Measurements from ENCODE around the gene UROC1. TPM values are rescaled to one million over a fixed set of nuclear protein-coding genes. Genes with fewer than 3 reads are reported as not detected.

Gene UROC1
- total RNA-seq, 1 experiment from 2014 or later: not detected

GRCh38 chr3:126473292-126474168 is 44.0 kb downstream of the UROC1 start:
- H3K4me3 ChIP-seq (replicated peaks in 1 of 2; ENCODE audit: low read depth in 1 of 2, low read length in 2 of 2): no peak overlapping the region
- H3K4me2 ChIP-seq (ENCODE audit: low read length): peak overlapping the region; percentile 95; the same call in 1 of the 2 replicates
- H3K36me3 ChIP-seq (ENCODE audit: control insufficient read depth in 1 of 2, insufficient read depth in 2 of 2, low read length in 2 of 2): peaks cover 27 to 33% of the 10 kb centered on the region in 2 experiments
- RAD21 ChIA-PET (ENCODE audit: low non-redundant PET in 1 of 2, low total read pairs in 2 of 2, uncharacterized antibody in 2 of 2, unreplicated experiment in 2 of 2): no interaction called here
- H3K27me3 ChIP-seq (ENCODE audit: insufficient read depth, low read length): no peaks in the 10 kb centered on the region
- TF ChIP-seq YY1 (IDR thresholded peaks at IDR 0.05; ENCODE audit: extremely low read depth, insufficient replicate concordance, low read depth, low read length): no peak
- TF ChIP-seq RAD21 (IDR thresholded peaks at IDR 0.05; ENCODE audit: low read depth): no peak
- TF ChIP-seq SP1 (IDR thresholded peaks at IDR 0.05; ENCODE audit: low read depth): no peak
- no peak for TF ChIP-seq FOSL1 (IDR thresholded peaks at IDR 0.05; ENCODE audit: low read depth)
- peaks cover 12 to 35% of the 10 kb centered on the region in 2 experiments for H3K4me1 ChIP-seq (ENCODE audit: control insufficient read depth in 1 of 2, insufficient read depth in 2 of 2, low read length in 2 of 2)
- POLR2A ChIA-PET: no interaction called here
- BruUV-seq (replicated peaks): TSS peak; percentile 41
- CTCF ChIA-PET: interaction anchor here (0.6 kb wide), 1 partner anchor 100 kb away, joined by 3 read pairs; no protein-coding TSS in a partner anchor
- intact Hi-C loops (cut with micrococcal nuclease): loop anchor here (10.0 kb wide), 1 partner anchor 219 kb away; no protein-coding TSS in a partner anchor
- no peak overlapping the region for H2AFZ ChIP-seq (ENCODE audit: low read depth, low read length, poor library complexity, severe bottlenecking)
- H3K9me3 ChIP-seq (ENCODE audit: control insufficient read depth in 1 of 2, insufficient read depth in 1 of 2, low read depth in 1 of 2, low read length in 2 of 2): no peaks in the 10 kb centered on the region
- H3K79me2 ChIP-seq (ENCODE audit: insufficient read depth, low read length): peaks cover 64% of the 10 kb centered on the region
- H3K27ac ChIP-seq (ENCODE audit: low read depth, low read length): no peak overlapping the region
- no peak overlapping the region for H3K9ac ChIP-seq (ENCODE audit: low read length)
- DNase-seq (ENCODE audit: low read depth, low spot score): no peak
- no peak for ATAC-seq
- H3K9me2 ChIP-seq (ENCODE audit: insufficient read depth): no peaks in the 10 kb centered on the region
- H4K20me1 ChIP-seq (ENCODE audit: insufficient read depth): 0 out of 2 replicates have a peak, but pooled peaks cover 6% of the 10 kb centered on the region

GRCh38 chr3:126472277-126473006 is 45.1 kb downstream of the UROC1 start:
- ChIA-PET CTCF (no interaction called here), POLR2A (no interaction called here), RAD21 (ENCODE audit: low non-redundant PET in 1 of 2, low total read pairs in 2 of 2, uncharacterized antibody in 2 of 2, unreplicated experiment in 2 of 2) (no interaction called here)
- H2AFZ ChIP-seq (ENCODE audit: low read depth, low read length, poor library complexity, severe bottlenecking): no peak overlapping the region
- no peaks in the 10 kb centered on the region for H3K9me3 ChIP-seq (ENCODE audit: control insufficient read depth in 1 of 2, insufficient read depth in 1 of 2, low read depth in 1 of 2, low read length in 2 of 2)
- peaks cover 75% of the 10 kb centered on the region for H3K79me2 ChIP-seq (ENCODE audit: insufficient read depth, low read length)
- TF ChIP-seq ZBTB33 (IDR thresholded peaks at IDR 0.05; ENCODE audit: extremely low read depth, insufficient replicate concordance, low read length) (no peak), TCF7L2 (IDR thresholded peaks at IDR 0.05; ENCODE audit: borderline replicate concordance, extremely low read depth, insufficient read depth, insufficient read length) (no peak), POLR2A (IDR thresholded peaks at IDR 0.05; ENCODE audit: borderline replicate concordance, extremely low read depth, insufficient read depth, insufficient read length) (no peak), REST (IDR thresholded peaks at IDR 0.05; ENCODE audit: low read depth) (no peak)
- H3K4me1 ChIP-seq (ENCODE audit: control insufficient read depth in 1 of 2, insufficient read depth in 2 of 2, low read length in 2 of 2): peaks cover 12 to 35% of the 10 kb centered on the region in 2 experiments
- BruUV-seq (replicated peaks): no TSS peak
- ATAC-seq: no peak
- H3K27ac ChIP-seq (ENCODE audit: low read depth, low read length): no peak overlapping the region
- H3K4me3 ChIP-seq (replicated peaks in 1 of 2; ENCODE audit: low read depth in 1 of 2, low read length in 2 of 2): no peak overlapping the region
- peaks cover 35 to 40% of the 10 kb centered on the region in 2 experiments for H3K36me3 ChIP-seq (ENCODE audit: control insufficient read depth in 1 of 2, insufficient read depth in 2 of 2, low read length in 2 of 2)
- 0 out of 2 replicates have a peak, but pooled peaks cover 6% of the 10 kb centered on the region for H4K20me1 ChIP-seq (ENCODE audit: insufficient read depth)
- H3K9me2 ChIP-seq (ENCODE audit: insufficient read depth): no peaks in the 10 kb centered on the region
- intact Hi-C loops (cut with micrococcal nuclease): loop anchor here (10.0 kb wide), 1 partner anchor 218 kb away; no protein-coding TSS in a partner anchor
- no peak overlapping the region for H3K9ac ChIP-seq (ENCODE audit: low read length)
- no peaks in the 10 kb centered on the region for H3K27me3 ChIP-seq (ENCODE audit: insufficient read depth, low read length)
- peak; percentile 12 for DNase-seq (ENCODE audit: low read depth, low spot score)
- H3K4me2 ChIP-seq (ENCODE audit: low read length): 0 out of 2 replicates have a peak overlapping the region, but pooled peaks have one; percentile 5

Measured in HCT116 (cell line).